NCI-H128 (cell line): ENCODE measurements around the gene IFI27L2.

Experiments used
- DNase-seq: peaks from one replicate; lab custom pipeline; 2025; ENCODE audit not compliant: unreplicated experiment; lab: John Stamatoyannopoulos, UW

The IFI27L2 gene

DNA sequence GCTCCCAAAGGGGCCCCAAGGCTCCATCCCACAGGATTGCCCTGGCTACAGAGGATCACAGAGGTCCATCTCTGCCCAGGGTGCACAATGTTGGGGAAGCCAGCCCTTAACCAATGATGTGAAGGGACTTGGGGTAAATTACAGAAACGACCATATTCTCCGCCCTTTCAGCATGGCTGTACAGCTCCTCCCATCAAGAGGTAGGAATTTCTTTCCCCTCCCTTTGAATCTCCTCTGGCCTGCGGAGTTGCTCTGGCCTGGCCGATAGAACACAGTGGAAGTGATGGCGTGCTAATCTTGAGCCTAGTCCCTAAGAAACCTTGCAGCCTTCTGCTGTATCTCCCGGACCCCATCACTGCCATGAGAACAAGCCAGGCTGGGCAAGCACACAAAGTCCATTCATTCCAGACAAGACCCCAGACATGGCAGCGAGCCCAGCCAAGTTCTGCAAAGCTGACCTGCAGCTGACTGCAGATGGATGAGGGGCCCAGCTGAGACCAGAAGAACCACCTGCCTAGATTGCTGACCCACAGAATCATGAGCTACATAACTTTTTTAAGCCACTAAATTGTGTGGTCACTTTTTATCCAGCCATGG is 25.8 kb downstream of the IFI27L2 start:
- no peak for DNase-seq

- no peak for DNase-seq
Measured at GRCh38 chr14:94102768-94103482, 26.5 kb downstream of the IFI27L2 start.

DNA sequence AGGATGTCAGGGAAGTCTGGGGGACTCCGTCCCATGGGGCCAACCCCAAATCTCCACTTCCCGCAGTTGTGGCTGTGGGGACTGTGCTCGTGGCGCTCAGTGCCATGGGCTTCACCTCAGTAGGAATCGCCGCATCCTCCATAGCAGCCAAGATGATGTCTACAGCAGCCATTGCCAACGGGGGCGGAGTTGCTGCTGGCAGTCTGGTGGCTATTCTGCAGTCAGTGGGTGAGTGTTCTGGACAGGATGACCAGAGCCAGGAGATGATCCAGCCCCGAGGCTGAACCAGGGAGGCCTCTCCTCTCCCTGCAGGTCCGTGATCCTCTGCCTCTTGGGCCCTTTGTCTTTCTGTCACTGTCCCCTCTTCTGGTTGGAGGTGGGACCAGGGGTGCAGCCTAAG is 27.7 kb downstream of the IFI27L2 start:
- no peak for DNase-seq

DNA sequence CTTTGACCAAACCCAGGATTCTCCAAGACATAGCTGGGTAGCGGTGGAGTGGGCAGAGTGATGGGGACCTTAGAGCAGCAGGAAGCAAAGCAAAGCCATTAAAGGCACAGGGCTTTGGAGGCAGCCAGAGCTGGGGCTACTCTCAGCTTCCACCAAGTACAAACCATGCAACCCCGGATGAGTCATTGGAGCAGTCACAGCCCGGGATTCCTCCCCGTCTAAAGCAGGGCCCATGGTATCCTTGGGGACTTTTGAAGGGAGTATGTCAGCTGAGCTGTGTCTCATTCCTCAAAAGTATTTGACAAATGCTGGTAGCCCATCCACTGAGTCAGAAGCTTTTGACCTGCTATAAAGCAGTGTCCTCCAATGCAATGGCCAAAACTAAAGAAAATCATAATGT is 28.6 kb downstream of the IFI27L2 start:
- DNase-seq = no peak

DNA sequence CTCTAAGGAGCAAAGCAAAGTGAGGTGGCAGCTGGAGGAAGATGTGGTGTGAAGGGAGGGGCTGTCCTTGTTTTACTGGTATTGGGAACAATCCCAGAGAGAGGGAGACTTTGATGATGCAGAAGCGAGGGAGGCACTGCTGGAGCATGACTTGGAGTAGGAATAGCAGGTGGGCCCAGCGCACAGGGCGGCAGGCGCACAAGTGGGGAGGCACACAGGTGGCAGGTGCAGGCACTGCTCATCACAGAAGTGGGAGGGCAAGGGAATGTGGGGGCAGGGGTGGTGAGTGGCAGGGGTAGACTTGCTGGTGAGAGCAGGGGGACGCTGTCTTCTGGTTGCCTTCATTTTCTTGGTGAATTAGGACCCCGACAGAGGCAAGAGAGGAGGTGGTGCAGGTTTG is 30.4 kb downstream of the IFI27L2 start:
- DNase-seq = no peak

DNA sequence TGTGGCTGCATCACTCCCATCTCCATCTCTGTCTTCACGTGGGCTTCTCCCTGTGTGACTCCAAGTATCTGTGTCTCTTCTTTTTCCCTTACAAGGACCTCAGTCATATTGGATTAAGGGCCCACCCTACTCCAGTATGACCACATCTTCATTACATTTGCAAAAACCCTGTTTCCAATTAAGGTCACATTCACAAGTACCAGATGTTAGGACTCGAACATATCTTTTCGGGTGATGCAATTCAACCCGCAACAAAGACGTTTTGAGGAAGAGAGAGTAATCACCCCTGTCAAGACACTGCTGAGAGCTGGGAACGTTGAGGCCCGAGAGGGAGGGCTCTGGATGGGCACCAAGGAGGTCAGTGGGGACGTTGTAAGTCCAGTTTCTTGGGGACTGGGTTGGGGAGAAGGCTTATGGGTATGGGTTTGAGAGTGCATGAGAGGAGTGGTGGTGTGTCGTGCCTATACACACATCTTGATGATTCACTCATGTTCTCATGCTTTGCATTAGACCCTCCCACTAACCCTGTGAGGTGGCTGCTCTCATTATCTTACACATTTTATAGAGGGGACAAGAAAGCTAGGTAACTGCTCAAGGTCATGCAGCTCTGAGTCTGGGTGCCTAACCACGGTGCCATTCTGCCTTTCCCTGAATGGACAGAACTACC is 30.9 kb downstream of the IFI27L2 start:
- DNase-seq = no peak

DNA sequence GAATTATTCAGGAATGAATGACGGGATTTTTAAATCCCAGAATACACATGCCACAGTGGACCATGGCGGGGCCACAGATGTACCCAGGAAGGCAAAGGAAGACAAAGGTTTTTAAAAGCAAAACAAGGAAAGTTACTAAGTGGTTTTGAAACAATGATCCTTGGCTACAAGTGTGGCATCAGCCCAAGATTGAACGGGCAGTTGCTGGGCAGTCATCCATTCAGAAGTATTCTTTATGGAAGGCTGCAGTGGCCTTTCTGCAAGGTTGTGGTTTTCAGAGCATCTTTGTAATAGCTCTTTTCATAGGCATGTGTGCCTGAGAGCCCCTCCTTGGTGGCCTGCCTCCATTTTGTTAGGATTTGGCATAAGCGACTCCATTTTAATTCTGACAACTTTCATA is 32.3 kb downstream of the IFI27L2 start:
- no peak for DNase-seq

DNA sequence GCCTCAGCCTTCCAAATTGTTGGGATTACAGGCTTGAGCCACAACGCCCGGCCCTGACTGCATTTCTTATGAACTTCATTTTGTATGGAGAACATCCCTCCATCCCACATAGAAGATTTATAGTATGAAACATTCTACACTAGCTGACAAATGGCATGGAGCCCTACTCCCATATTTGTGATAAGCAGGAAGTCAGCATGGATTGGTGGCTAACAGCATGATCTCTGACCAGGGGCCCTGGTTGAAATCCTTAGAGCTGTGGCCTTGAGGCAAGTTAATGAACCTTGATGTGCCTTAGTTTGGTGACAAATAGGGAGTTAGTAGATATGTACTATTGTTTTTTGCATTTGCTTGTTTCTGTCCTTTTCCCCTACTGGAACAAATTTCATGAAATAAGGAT is 36.0 kb downstream of the IFI27L2 start:
- no peak for DNase-seq

DNA sequence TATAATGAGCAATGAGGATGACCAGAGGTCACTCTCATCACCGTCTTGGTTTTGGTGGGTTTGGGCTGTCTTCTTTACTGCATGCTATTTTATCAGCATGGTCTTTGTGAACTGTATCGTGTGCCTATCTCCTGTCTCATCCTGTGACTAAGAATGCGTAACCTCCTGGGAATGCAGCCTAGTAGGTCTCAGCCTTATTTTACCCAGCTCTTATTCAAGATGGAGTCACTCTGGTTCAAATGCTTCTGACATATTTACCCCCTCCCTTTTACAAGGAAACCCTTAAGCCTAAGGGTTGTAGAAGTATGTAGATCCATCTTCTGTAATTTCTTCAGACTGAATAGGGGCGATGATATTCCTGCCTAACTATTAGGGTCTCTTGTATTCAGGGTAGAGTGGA is 39.9 kb downstream of the IFI27L2 start:
- no peak for DNase-seq

- DNase-seq = no peak
Measured at GRCh38 chr14:94088516-94088915, 40.9 kb downstream of the IFI27L2 start.

GRCh38 chr14:94087891-94088290 is 41.5 kb downstream of the IFI27L2 start:
- no peak for DNase-seq

DNA sequence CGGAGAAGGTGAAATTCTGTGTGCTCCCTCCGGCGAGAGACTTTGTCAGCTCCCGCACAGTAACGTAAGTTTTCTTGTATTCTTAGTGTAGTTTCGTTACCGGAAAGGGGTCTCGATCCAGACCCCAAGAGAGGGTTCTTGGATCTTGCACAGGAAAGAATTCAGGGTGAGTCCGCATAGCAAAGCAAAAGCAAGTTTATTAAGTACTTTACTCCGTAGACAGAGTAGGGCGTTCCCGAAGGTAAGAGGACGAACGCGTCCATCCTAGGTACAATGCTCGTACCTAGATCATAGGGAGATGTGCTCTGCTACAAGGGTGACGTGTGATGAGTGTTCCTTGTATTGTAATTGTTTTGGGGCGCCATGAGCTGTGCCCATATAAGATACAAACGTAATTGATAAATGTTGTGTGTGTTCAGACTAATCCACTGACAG is 48.0 kb downstream of the IFI27L2 start:
- DNase-seq = no peak

- peak; percentile 95 for DNase-seq
Measured at GRCh38 chr14:94080621-94081385, 48.6 kb downstream of the IFI27L2 start, which contains the start of the genes DDX24 and IFI27L1. Gene DDX24 (minus strand): TSS chr14:94081202. CDS start chr14:94079742, 1,460 bp downstream. Gene IFI27L1 (plus strand): TSS chr14:94081310. CDS start chr14:94096938, 15,628 bp downstream.

DNA sequence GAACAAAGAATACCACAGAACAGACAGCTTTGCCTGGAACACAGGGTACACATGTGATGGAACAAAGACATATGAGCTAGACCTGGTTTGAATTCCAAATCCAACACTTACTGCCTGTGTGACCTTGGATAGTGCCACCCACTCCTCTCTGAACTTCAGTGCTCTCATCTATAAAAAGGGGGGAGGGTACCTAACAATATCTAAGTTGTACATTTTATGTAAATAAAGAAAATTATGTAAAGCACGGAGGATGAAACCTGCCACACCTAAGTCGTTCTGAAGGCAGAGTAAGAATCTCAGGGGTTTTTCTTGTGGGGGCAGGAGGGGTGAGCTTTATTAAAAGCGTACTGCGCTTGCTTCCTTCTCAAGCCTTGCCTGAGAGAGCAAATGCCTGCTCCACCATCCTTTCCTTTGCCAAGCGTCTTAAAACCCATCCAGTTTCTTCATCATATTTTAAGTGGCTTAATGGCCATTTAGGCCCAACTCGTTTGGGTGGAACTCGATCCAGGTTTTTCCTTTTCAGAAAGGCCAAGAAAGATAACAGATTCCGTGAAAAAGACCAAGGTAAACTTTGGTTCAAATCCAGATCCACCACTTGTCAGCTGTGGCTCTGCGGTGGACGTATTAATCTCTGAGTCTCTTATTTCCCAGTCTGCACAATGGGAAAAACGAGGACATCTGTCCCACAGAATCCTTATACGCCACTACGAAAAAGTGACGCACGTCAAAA is 49.3 kb downstream of the IFI27L2 start:
- DNase-seq = no peak

GRCh38 chr14:94077823-94078222 is 51.6 kb downstream of the IFI27L2 start:
- no peak for DNase-seq
